D721Med (cell line): ENCODE results near the gene SLC22A15.

Source experiments
- DNase-seq: peaks from one replicate; pipeline ENCODE4 v3.0.0; 2011; ENCODE audit warnings: low spot score; ENCODE audit not compliant: insufficient read length
- FAIRE-seq: peaks from 2 replicates; lab custom pipeline; 2011; peaks lifted over from hg19 to GRCh38; lab: Jason Lieb, UNC
- TF ChIP-seq, protein P1 (sequence below): IDR thresholded peaks from 2 replicates; pipeline ENCODE4 v1.5.1; 2012; ENCODE audit warnings: mild to moderate bottlenecking, control low read depth; ENCODE audit not compliant: insufficient read depth; ENCODE audit errors: missing control alignments

Gene SLC22A15

DNA sequence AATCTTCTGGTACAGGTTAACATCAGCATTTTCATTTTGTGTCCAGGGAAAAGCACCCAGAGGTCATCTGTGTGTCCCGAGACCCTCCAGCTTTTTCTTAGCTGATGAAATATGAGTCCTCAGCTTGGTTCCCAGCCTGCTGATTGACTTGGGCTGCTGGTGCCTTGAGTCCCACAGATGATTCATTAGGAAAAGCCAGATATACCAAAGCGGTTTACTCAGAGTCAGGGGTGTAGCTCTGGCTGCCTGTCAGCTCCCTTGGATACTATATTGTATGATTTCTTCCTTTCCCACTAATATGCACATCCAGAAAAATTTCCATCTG, 91.2 kb downstream of the SLC22A15 start:
- TF ChIP-seq, protein P1, sequence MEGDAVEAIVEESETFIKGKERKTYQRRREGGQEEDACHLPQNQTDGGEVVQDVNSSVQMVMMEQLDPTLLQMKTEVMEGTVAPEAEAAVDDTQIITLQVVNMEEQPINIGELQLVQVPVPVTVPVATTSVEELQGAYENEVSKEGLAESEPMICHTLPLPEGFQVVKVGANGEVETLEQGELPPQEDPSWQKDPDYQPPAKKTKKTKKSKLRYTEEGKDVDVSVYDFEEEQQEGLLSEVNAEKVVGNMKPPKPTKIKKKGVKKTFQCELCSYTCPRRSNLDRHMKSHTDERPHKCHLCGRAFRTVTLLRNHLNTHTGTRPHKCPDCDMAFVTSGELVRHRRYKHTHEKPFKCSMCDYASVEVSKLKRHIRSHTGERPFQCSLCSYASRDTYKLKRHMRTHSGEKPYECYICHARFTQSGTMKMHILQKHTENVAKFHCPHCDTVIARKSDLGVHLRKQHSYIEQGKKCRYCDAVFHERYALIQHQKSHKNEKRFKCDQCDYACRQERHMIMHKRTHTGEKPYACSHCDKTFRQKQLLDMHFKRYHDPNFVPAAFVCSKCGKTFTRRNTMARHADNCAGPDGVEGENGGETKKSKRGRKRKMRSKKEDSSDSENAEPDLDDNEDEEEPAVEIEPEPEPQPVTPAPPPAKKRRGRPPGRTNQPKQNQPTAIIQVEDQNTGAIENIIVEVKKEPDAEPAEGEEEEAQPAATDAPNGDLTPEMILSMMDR, result no peak
- FAIRE-seq (no peak), DNase-seq (no peak)

DNA sequence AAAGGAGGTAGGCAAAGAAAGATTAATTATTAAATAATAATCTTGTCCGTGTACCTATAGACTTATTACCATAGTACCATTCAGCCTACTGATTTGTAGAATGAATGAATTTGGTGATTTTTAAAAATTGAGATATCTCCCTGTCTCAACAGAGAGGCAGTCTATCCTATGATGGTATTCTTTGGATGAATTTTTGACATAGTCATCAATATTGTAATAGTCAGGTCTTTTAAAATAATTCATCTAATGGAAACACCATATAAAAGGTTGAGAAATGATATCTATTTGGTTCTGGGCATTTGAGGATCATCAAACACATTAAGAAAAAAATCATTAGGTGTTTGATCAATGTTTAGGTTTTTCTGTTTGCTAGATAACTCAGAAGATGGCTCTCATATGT, 99.3 kb downstream of the SLC22A15 start:
- TF ChIP-seq, protein P1, result no peak
- DNase-seq (no peak), FAIRE-seq (no peak)

DNA sequence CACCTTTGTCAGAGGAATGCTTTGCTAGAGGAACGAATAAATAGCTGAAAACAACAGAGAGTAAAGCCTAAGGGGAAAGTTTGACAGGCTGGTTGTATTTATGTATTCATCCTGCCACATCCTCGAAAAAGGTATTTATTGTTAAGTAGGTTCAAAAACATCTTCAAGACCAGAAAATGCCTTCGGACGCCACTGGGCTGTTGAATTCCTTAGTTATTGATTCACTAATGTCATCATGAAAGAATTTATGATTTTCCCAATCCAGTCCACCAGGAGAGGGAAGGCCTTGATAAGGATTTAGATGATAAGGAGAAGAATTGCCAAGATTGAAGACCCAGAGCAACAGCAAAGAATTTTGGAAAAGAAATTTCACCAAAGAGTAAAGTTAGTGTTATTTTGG, 99.7 kb downstream of the SLC22A15 start:
- FAIRE-seq (no peak), DNase-seq (no peak)
- TF ChIP-seq, protein P1, result no peak

DNA sequence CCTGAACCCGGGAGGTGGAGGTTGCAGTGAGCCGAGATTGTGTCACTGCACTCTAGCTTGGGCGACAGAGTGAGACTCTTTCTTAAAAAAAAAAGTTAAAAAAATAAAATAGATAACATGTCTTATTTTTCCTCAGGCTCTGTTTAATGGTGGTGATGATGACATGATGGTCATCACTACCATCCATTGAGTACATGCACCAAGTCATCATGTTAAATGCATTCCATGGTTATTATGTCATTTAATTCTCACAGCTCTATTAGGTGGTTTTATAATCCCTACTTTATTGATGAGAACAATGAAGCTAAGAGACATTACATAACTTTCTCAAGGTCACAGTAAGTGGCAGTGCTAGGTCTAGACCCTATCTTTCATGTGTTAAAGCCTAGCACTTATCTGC, 100.5 kb downstream of the SLC22A15 start:
- FAIRE-seq (no peak), DNase-seq (no peak)
- TF ChIP-seq, protein P1, result no peak

DNA sequence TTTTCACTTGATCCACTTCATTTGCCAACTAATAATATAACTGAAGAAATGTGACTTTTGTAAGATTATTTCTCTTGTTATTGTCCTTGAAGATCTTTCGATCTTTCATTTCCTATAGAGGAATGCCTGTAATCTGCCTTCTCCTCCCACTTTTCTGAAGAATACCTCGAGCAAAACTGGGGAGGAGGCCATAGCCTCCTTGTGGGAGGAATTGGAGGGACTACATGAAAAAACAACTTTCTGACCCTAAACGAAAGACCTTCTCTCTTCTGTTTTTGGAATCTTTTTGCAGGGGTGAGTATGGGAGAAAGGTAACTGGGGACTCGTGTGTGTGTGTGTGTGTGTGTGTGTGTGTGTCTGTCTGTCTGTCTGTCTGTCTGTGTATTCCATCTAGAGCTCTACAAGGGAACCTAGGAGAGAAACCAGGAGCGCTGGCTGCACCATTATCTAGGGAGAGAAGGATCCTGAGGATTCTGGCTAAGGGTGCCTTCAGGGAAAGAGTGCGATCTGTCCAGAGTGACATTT, 102.4 kb downstream of the SLC22A15 start:
- no peak for FAIRE-seq
- TF ChIP-seq, protein P1, result no peak
- no peak for DNase-seq

DNA sequence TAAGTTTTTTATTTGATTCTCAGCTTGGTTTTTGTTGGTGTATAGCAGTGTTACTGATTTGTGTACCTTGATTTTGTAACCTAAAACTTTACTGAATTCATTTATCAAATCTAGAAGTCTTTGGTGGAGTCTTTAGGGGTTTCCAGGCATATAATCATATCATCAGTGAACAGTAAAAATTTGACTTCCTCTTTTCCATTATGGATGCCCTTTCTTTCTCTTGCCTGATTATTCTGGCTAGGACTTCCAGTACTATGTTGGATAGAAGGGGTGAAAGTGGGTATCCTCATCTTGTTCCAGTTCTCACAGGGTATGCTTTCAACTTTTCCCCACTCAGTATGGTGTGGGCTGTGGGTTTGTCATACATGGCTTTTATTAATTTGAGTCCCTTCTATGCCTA, 111.3 kb downstream of the SLC22A15 start:
- TF ChIP-seq, protein P1, result no peak
- FAIRE-seq (no peak), DNase-seq (no peak)

DNA sequence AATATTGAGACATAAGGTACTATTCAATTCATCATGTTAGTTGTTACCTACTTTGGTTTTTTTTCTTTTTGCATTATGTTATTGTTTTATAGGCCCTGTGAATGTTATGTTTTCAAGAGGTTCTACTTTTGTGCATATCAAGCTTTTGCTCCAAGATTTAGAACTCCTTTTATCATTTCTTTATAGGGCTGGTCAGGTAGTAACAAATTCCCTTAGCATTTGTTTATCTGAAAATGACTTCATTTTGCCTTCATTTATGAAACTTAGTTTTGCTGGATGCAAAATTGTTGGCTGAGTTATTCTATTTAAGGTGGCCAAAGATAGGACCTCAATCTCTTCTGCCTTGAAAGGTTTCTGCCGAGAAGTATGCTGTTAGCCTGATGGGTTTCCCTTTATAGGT, 113.6 kb downstream of the SLC22A15 start:
- TF ChIP-seq, protein P1, result no peak
- DNase-seq (no peak), FAIRE-seq (no peak)
